ENCODE data around the gene PSMA8. TPM values are rescaled to one million over a fixed set of nuclear protein-coding genes. Genes with fewer than 3 reads are reported as not detected.
A peak's percentile ranks its signal among the peaks of the same experiment; 100 is the strongest.

Gene PSMA8
- total and polyA plus RNA-seq, 2 of the 13 experiments (the other 11 are each of a cell fraction or from before 2014, with no cell fraction given) = not detected

DNA sequence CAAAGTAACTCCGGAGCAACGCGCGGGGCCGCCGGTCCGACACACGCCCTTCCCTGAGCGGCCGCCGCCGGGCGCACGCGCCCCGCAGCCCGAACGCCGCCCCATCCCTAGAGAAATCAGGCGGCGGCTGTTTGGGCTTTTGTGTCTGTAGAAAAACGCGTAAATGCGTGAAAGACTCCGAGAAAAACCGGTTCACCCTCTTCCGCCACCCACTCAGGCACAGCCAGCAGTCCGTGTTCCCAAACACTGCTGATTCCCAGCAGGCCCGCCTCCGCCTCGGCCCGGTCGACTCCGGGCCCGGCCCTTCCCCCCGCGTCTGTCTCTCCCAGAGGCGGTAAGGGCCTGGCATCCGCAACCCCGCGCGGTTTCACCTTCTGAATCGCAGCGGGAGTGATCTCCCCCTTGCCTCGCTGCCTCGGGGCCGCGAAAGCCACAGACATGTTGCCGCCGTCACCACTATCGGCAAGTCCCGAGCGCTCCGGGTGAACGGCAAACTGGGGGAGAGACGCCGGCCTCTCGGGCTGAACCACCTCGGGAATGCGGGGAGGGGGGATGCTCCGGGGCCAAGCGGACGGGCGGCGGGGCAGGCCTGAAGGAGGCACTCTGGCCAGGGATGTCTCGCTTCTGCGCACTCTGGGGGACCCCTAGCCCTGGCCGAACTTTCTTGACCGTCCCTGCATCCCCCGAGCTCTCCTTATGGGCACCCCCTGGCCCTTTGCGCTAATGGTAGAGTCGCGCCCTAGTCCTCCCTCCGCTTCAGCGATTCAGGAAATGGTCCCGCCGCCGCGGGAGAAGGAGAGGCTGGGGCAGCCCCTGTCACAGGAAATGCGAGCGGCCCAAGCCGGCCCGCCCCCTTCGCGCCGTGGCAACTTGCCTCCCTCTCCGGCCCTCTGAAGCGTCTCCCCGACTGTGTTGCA lies 43.3 kb upstream of the PSMA8 start, which contains the start of gene SS18 (continued):
- TF ChIP-seq ZNF432 (CRISPR knock-in tag; IDR thresholded peaks at IDR 0.05; ENCODE audit: borderline replicate concordance) (no peak), NCOA2 (CRISPR knock-in tag; IDR thresholded peaks at IDR 0.05) (peak; percentile 42), ZNF331 (CRISPR knock-in tag; IDR thresholded peaks at IDR 0.05) (no peak), ZNF496 (CRISPR knock-in tag; IDR thresholded peaks at IDR 0.05; ENCODE audit: insufficient replicate concordance) (no peak), SP1 (IDR thresholded peaks at IDR 0.05) (no peak), SP1 (CRISPR knock-in tag; IDR thresholded peaks at IDR 0.05) (peak; percentile 31; the same call in 1 of the 2 replicates), REPIN1 (CRISPR knock-in tag; IDR thresholded peaks at IDR 0.05; ENCODE audit: borderline replicate concordance, low read depth) (peak; percentile 69)
- TF ChIP-seq, protein P1, sequence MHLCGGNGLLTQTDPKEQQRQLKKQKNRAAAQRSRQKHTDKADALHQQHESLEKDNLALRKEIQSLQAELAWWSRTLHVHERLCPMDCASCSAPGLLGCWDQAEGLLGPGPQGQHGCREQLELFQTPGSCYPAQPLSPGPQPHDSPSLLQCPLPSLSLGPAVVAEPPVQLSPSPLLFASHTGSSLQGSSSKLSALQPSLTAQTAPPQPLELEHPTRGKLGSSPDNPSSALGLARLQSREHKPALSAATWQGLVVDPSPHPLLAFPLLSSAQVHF (CRISPR knock-in tag; IDR thresholded peaks at IDR 0.05) = peak; percentile 70; the same call in 1 of the 2 replicates
- TF ChIP-seq, protein P2, sequence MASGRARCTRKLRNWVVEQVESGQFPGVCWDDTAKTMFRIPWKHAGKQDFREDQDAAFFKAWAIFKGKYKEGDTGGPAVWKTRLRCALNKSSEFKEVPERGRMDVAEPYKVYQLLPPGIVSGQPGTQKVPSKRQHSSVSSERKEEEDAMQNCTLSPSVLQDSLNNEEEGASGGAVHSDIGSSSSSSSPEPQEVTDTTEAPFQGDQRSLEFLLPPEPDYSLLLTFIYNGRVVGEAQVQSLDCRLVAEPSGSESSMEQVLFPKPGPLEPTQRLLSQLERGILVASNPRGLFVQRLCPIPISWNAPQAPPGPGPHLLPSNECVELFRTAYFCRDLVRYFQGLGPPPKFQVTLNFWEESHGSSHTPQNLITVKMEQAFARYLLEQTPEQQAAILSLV (CRISPR knock-in tag; IDR thresholded peaks at IDR 0.05; ENCODE audit: borderline replicate concordance) = 0 out of 2 replicates have a peak, but pooled peaks have one; percentile 43
- TF ChIP-seq, protein P3, sequence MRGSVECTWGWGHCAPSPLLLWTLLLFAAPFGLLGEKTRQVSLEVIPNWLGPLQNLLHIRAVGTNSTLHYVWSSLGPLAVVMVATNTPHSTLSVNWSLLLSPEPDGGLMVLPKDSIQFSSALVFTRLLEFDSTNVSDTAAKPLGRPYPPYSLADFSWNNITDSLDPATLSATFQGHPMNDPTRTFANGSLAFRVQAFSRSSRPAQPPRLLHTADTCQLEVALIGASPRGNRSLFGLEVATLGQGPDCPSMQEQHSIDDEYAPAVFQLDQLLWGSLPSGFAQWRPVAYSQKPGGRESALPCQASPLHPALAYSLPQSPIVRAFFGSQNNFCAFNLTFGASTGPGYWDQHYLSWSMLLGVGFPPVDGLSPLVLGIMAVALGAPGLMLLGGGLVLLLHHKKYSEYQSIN (CRISPR knock-in tag; IDR thresholded peaks at IDR 0.05; ENCODE audit: borderline replicate concordance) = no peak
- TF ChIP-seq, protein P4, sequence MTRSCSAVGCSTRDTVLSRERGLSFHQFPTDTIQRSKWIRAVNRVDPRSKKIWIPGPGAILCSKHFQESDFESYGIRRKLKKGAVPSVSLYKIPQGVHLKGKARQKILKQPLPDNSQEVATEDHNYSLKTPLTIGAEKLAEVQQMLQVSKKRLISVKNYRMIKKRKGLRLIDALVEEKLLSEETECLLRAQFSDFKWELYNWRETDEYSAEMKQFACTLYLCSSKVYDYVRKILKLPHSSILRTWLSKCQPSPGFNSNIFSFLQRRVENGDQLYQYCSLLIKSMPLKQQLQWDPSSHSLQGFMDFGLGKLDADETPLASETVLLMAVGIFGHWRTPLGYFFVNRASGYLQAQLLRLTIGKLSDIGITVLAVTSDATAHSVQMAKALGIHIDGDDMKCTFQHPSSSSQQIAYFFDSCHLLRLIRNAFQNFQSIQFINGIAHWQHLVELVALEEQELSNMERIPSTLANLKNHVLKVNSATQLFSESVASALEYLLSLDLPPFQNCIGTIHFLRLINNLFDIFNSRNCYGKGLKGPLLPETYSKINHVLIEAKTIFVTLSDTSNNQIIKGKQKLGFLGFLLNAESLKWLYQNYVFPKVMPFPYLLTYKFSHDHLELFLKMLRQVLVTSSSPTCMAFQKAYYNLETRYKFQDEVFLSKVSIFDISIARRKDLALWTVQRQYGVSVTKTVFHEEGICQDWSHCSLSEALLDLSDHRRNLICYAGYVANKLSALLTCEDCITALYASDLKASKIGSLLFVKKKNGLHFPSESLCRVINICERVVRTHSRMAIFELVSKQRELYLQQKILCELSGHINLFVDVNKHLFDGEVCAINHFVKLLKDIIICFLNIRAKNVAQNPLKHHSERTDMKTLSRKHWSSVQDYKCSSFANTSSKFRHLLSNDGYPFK (CRISPR knock-in tag; IDR thresholded peaks at IDR 0.05; ENCODE audit: borderline replicate concordance) = peak; percentile 81; the same call in 1 of the 2 replicates
- TF ChIP-seq, protein P5, sequence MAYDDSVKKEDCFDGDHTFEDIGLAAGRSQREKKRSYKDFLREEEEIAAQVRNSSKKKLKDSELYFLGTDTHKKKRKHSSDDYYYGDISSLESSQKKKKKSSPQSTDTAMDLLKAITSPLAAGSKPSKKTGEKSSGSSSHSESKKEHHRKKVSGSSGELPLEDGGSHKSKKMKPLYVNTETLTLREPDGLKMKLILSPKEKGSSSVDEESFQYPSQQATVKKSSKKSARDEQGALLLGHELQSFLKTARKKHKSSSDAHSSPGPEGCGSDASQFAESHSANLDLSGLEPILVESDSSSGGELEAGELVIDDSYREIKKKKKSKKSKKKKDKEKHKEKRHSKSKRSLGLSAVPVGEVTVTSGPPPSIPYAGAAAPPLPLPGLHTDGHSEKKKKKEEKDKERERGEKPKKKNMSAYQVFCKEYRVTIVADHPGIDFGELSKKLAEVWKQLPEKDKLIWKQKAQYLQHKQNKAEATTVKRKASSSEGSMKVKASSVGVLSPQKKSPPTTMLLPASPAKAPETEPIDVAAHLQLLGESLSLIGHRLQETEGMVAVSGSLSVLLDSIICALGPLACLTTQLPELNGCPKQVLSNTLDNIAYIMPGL (CRISPR knock-in tag; IDR thresholded peaks at IDR 0.05; ENCODE audit: borderline replicate concordance in 1 of 2, low read depth in 1 of 2) = peak; percentile 11 to 73; a peak in 2 of 4 replicates
- TF ChIP-seq, protein P6, sequence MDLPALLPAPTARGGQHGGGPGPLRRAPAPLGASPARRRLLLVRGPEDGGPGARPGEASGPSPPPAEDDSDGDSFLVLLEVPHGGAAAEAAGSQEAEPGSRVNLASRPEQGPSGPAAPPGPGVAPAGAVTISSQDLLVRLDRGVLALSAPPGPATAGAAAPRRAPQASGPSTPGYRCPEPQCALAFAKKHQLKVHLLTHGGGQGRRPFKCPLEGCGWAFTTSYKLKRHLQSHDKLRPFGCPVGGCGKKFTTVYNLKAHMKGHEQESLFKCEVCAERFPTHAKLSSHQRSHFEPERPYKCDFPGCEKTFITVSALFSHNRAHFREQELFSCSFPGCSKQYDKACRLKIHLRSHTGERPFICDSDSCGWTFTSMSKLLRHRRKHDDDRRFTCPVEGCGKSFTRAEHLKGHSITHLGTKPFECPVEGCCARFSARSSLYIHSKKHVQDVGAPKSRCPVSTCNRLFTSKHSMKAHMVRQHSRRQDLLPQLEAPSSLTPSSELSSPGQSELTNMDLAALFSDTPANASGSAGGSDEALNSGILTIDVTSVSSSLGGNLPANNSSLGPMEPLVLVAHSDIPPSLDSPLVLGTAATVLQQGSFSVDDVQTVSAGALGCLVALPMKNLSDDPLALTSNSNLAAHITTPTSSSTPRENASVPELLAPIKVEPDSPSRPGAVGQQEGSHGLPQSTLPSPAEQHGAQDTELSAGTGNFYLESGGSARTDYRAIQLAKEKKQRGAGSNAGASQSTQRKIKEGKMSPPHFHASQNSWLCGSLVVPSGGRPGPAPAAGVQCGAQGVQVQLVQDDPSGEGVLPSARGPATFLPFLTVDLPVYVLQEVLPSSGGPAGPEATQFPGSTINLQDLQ (CRISPR knock-in tag; IDR thresholded peaks at IDR 0.05) = no peak
- TF ChIP-seq, protein P7, sequence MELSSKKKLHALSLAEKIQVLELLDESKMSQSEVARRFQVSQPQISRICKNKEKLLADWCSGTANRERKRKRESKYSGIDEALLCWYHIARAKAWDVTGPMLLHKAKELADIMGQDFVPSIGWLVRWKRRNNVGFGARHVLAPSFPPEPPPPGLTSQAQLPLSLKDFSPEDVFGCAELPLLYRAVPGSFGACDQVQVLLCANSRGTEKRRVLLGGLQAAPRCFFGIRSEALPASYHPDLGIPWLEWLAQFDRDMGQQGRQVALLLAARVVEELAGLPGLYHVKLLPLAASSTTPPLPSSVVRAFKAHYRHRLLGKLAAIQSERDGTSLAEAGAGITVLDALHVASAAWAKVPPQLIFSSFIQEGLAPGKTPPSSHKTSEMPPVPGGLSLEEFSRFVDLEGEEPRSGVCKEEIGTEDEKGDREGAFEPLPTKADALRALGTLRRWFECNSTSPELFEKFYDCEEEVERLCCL (CRISPR knock-in tag; IDR thresholded peaks at IDR 0.05; ENCODE audit: borderline replicate concordance) = no peak

Measured in HepG2 (cell line).